HCT116 (cell line): Measurements from ENCODE around the gene CNST. TPM values are rescaled to one million over a fixed set of nuclear protein-coding genes. Genes with fewer than 3 reads are reported as not detected.

ENCODE experiments used
- ATAC-seq: fragments of 200-7000 bp; cut with Tn5 transposase; 2 replicates; pipeline ENCODE4 v1.9.1; 2020; ENCODE audit warnings: mild to moderate bottlenecking, moderate library complexity
- BruUV-seq: library from RNA; stranded (reverse); fragments of 400-500 nt; replicated peaks from 2 replicates; lab custom pipeline; 2021; lab: Mats Ljungman, UMichigan
- CTCF ChIA-PET: fragments of 300-600 bp; sonication (Branson Sonifier 250); formaldehyde crosslinking; loops from one replicate; lab custom pipeline; 2021; ENCODE audit warnings: antibody characterized with exemption; lab: Charles Lee
- POLR2A ChIA-PET: fragments of 300-600, 350-600 bp; sonication (Branson Sonifier 250); formaldehyde crosslinking; loops from one replicate; lab custom pipeline; 2021; ENCODE audit warnings: antibody characterized with exemption; lab: Charles Lee
- RAD21 ChIA-PET, 2 experiments: fragments of 300-600 bp; sonication (Branson Sonifier 250); formaldehyde crosslinking; loops; one replicate each; lab custom pipeline; 2023; ENCODE audit warnings: low total read pairs in 2 of 2; ENCODE audit not compliant: uncharacterized antibody in 2 of 2, unreplicated experiment in 2 of 2, low non-redundant PET in 1 of 2; lab: Charles Lee
- DNase-seq: peaks from one replicate; pipeline ENCODE4 v3.0.0-alpha.2; 2010; ENCODE audit warnings: low read depth, low spot score
- H2AFZ ChIP-seq: fragments of 200-600 bp; shearing (Covaris generic), sonication (generic); 2 replicates; pipeline ENCODE4 v1.6.1; 2017; ENCODE audit warnings: low read depth, mixed run types, mixed read lengths, antibody characterized with exemption, low read length; ENCODE audit not compliant: poor library complexity, severe bottlenecking
- H3K27ac ChIP-seq: 2 replicates; pipeline ENCODE4 v1.5.1; 2012; ENCODE audit warnings: low read depth, low read length
- H3K27me3 ChIP-seq: fragments of 200-600 bp; sonication (generic); 2 replicates; pipeline ENCODE4 v1.6.1; 2016; ENCODE audit warnings: mixed run types, low read length, mixed read lengths; ENCODE audit not compliant: insufficient read depth
- H3K36me3 ChIP-seq, 2 experiments: fragments of 200-500 bp in 1 of 2; fragments of 200-600 bp in 1 of 2; sonication (Bioruptor generic) in 1 of 2; sonication (generic) in 1 of 2; 2 replicates each; pipeline versions ENCODE4 v1.5.1 to v1.6.1; 2014 to 2016; ENCODE audit warnings: low read length in 2 of 2, inconsistent platforms in 1 of 2, mixed read lengths in 1 of 2, mixed run types in 1 of 2; ENCODE audit not compliant: insufficient read depth in 2 of 2, control insufficient read depth in 1 of 2
- H3K4me1 ChIP-seq, 2 experiments: fragments of 200-600 bp in 1 of 2; sonication (generic) in 1 of 2; 2 replicates each; pipeline versions ENCODE4 v1.5.1 to v1.6.1; 2012 to 2017; ENCODE audit warnings: low read length in 2 of 2, inconsistent platforms in 1 of 2, mild to moderate bottlenecking in 1 of 2, mixed read lengths in 1 of 2, mixed run types in 1 of 2, moderate library complexity in 1 of 2; ENCODE audit not compliant: insufficient read depth in 2 of 2, control insufficient read depth in 1 of 2
- H3K4me2 ChIP-seq: fragments of 200-600 bp; sonication (generic); 2 replicates; pipeline ENCODE4 v1.6.1; 2017; ENCODE audit warnings: mixed run types, low read length, mixed read lengths
- H3K4me3 ChIP-seq, 2 experiments: fragments of 200-600 bp in 1 of 2; sonication (generic) in 1 of 2; replicated peaks in 1 of 2; 2 replicates each; pipeline ENCODE4 v1.5.1; 2011 to 2016; ENCODE audit warnings: low read length in 2 of 2, control low read depth in 1 of 2, low read depth in 1 of 2, mild to moderate bottlenecking in 1 of 2, mixed read lengths in 1 of 2, mixed run types in 1 of 2
- H3K79me2 ChIP-seq: fragments of 200-600 bp; sonication (generic); 2 replicates; pipeline ENCODE4 v1.6.1; 2017; ENCODE audit warnings: mild to moderate bottlenecking, mixed run types, low read length, moderate library complexity, mixed read lengths; ENCODE audit not compliant: insufficient read depth
- H3K9ac ChIP-seq: fragments of 200-600 bp; sonication (generic); 2 replicates; pipeline ENCODE4 v1.6.1; 2016; ENCODE audit warnings: low read length, mixed read lengths
- H3K9me2 ChIP-seq: fragments of 200-600 bp; sonication (generic), shearing (Covaris generic); 2 replicates; pipeline ENCODE4 v1.6.1; 2017; ENCODE audit warnings: mixed run types, mild to moderate bottlenecking, moderate library complexity; ENCODE audit not compliant: insufficient read depth
- H3K9me3 ChIP-seq, 2 experiments: fragments of 200-500 bp in 1 of 2; fragments of 200-600 bp in 1 of 2; sonication (Bioruptor generic) in 1 of 2; sonication (generic) in 1 of 2; 2 replicates each; pipeline ENCODE4 v1.6.1; 2014 to 2017; ENCODE audit warnings: low read length in 2 of 2, mixed read lengths in 2 of 2, inconsistent platforms in 1 of 2, low read depth in 1 of 2, mild to moderate bottlenecking in 1 of 2, mixed run types in 1 of 2, moderate library complexity in 1 of 2; ENCODE audit not compliant: control insufficient read depth in 1 of 2, insufficient read depth in 1 of 2
- H4K20me1 ChIP-seq: fragments of 200-600 bp; sonication (generic), shearing (Covaris generic); 2 replicates; pipeline ENCODE4 v1.6.1; 2017; ENCODE audit warnings: mixed run types, mild to moderate bottlenecking, moderate library complexity; ENCODE audit not compliant: insufficient read depth
- ELF1 ChIP-seq: IDR thresholded peaks from 2 replicates; pipeline ENCODE4 v1.6.1; 2012; ENCODE audit warnings: low read depth, borderline replicate concordance
- EZH2 ChIP-seq: fragments of 200-600 bp; sonication (generic); IDR thresholded peaks from 2 replicates; pipeline ENCODE4 v1.6.1; 2017; ENCODE audit warnings: antibody characterized with exemption, mixed run types
- EZH2phosphoT487 ChIP-seq: fragments of 200-600 bp; IDR thresholded peaks from 2 replicates; pipeline ENCODE4 v1.6.1; 2018; ENCODE audit warnings: antibody characterized with exemption, borderline replicate concordance
- FOSL1 ChIP-seq: IDR thresholded peaks from 2 replicates; pipeline ENCODE4 v1.6.1; 2012; ENCODE audit warnings: low read depth
- POLR2A ChIP-seq: IDR thresholded peaks from 2 replicates; pipeline ENCODE4 v1.7.0; 2011; ENCODE audit warnings: borderline replicate concordance; ENCODE audit not compliant: insufficient read depth, insufficient read length; ENCODE audit errors: extremely low read depth
- SP1 ChIP-seq: IDR thresholded peaks from 2 replicates; pipeline ENCODE4 v1.6.1; 2012; ENCODE audit warnings: low read depth
- SRF ChIP-seq: IDR thresholded peaks from 2 replicates; pipeline ENCODE4 v1.6.1; 2012; ENCODE audit warnings: low read depth
- TCF7L2 ChIP-seq: IDR thresholded peaks from 2 replicates; pipeline ENCODE4 v1.7.0; 2011; ENCODE audit warnings: borderline replicate concordance, inconsistent platforms; ENCODE audit not compliant: insufficient read depth, insufficient read length; ENCODE audit errors: extremely low read depth
- ZFX ChIP-seq: fragments of 450-650 bp; IDR thresholded peaks from 2 replicates; pipeline ENCODE4 v1.6.1; 2017
- ZNF274 ChIP-seq: fragments of 200-500 bp; sonication (Bioruptor generic); IDR thresholded peaks from 2 replicates; pipeline ENCODE4 v1.6.1; 2014; ENCODE audit warnings: mild to moderate bottlenecking, low read depth, low read length, inconsistent platforms
- intact Hi-C: fragments of 100-400 bp; cut with micrococcal nuclease; formaldehyde crosslinking; loops from 2 replicates; pipeline ENCODE4 v1.10.0; 2022
- total RNA-seq: library from RNA; stranded (reverse); gene quantifications from one replicate; pipeline ENCODE4 v1.2.1, GENCODE V29; 2021; ENCODE audit not compliant: unreplicated experiment
- TF ChIP-seq, protein P1 (sequence below): IDR thresholded peaks from 2 replicates; pipeline ENCODE4 v1.6.1; 2012
- TF ChIP-seq, protein P2 (sequence below): IDR thresholded peaks from 2 replicates; pipeline ENCODE4 v1.6.1; 2012; ENCODE audit warnings: low read depth
- TF ChIP-seq, protein P3 (sequence below), 3 experiments: fragments of 200-600 bp in 1 of 3; sonication (generic) in 1 of 3; IDR thresholded peaks in 2 of 3; conservative IDR thresholded peaks in 1 of 3; 2 replicates each; pipeline ENCODE4 v1.5.1; 2012 to 2017; ENCODE audit warnings: low read depth in 2 of 3, low read length in 2 of 3, antibody characterized with exemption in 1 of 3, borderline replicate concordance in 1 of 3, control low read depth in 1 of 3, mild to moderate bottlenecking in 1 of 3, mixed read lengths in 1 of 3, mixed run types in 1 of 3, moderate library complexity in 1 of 3; ENCODE audit not compliant: insufficient read depth in 1 of 3
- TF ChIP-seq, protein P4 (sequence below): IDR thresholded peaks from 2 replicates; pipeline ENCODE4 v1.6.1; 2012

The CNST gene
- total RNA-seq, 1 experiment from 2014 or later: 13.5 TPM

DNA sequence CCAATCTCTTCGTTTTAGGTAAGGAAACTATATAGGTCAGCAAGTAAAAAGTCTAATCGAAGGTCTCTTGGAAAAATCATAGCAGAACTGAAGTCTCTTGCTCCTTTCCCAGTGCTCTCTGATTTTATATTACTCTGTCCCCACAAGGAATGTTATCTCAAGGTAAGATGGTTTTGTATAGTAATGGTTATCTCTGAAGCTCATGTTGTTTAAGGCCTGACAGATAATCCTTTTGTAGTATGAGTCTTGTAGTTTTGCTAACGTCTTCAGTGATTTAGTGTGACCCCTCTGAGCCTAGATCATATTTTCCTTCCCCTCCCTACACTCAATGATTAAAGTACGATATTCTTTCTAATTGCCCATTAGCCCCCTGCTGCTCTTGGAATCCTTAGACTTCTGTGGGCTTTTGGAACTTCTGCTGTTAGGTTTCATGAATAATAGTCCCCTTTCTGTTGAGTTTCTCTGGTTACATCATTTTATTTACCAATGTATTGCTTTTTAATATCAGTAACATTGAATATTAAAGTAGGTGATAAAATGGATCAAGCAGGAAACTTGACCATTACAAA lies 52.1 kb downstream of the CNST start:
- no peaks in the 10 kb centered on the region for H3K4me1 ChIP-seq
- ATAC-seq (no peak), DNase-seq (no peak)
- no peaks in the 10 kb centered on the region for H3K9me3 ChIP-seq
- H3K4me3 ChIP-seq: no peak overlapping the region
- no peaks in the 10 kb centered on the region; the same call in 1 of the 2 replicates for H4K20me1 ChIP-seq
- H3K9ac ChIP-seq: no peak overlapping the region
- H3K36me3 ChIP-seq: no peaks in the 10 kb centered on the region
- no peak overlapping the region for H3K4me2 ChIP-seq
- H3K27me3 ChIP-seq: no peaks in the 10 kb centered on the region
- ChIA-PET POLR2A (no interaction called here), RAD21 (no interaction called here), CTCF (no interaction called here)
- TF ChIP-seq SP1: no peak
- no peak for TF ChIP-seq EZH2phosphoT487
- H3K27ac ChIP-seq: no peak overlapping the region
- no TSS peak for BruUV-seq
- 0 out of 2 replicates have a peak, but pooled peaks cover 3% of the 10 kb centered on the region for H3K79me2 ChIP-seq
- no peaks in the 10 kb centered on the region for H3K9me2 ChIP-seq
- no peak overlapping the region for H2AFZ ChIP-seq
- intact Hi-C loops: no loop called here

DNA sequence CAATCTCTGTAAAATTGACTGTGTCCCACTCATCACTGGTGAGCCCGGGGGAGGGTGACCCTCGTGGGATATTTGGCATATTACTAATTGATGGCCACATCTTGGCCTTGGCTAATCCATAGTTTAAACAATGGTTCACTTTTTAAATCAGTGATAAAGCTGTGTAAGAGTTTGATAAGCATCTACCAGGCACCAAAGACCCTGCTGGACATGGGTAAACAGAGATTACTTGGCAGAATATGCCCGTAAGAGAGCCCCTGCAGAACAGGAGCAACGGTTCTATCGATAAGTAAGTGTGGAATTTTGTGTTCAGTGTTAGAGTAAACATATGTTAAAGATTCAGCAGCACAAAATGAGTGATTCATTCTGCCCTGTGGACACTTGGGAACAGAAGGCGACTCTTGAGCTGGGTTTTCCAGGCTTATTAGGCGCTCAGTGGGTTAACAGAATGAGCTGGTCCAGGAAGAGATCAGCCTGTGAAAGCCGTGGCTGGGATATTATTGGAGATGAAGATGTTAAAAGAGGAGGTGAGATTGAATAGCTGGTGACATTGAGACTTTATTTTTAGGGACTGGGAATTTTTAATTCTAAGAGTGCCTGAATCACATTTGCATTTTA lies 55.9 kb downstream of the CNST start:
- RAD21 ChIA-PET: no interaction called here
- Histone ChIP-seq H3K4me3 (no peak overlapping the region), H3K4me1 (no peaks in the 10 kb centered on the region), H3K9me2 (no peaks in the 10 kb centered on the region), H4K20me1 (no peaks in the 10 kb centered on the region), H3K79me2 (no peaks in the 10 kb centered on the region), H3K9me3 (no peaks in the 10 kb centered on the region), H3K27ac (no peak overlapping the region), H3K9ac (no peak overlapping the region), H3K27me3 (no peaks in the 10 kb centered on the region), H3K36me3 (no peaks in the 10 kb centered on the region), H3K4me2 (no peak overlapping the region), H2AFZ (no peak overlapping the region)
- TSS peak; percentile 33 for BruUV-seq
- CTCF ChIA-PET: no interaction called here
- intact Hi-C loops: no loop called here
- ATAC-seq (no peak), DNase-seq (no peak)
- POLR2A ChIA-PET: no interaction called here
- TF ChIP-seq SRF: no peak
- TF ChIP-seq POLR2A: no peak
- TF ChIP-seq ZNF274: no peak
- no peak for TF ChIP-seq EZH2
- TF ChIP-seq SP1: no peak
- TF ChIP-seq, protein P1, sequence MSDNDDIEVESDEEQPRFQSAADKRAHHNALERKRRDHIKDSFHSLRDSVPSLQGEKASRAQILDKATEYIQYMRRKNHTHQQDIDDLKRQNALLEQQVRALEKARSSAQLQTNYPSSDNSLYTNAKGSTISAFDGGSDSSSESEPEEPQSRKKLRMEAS: no peak
- TF ChIP-seq ZFX: no peak
- TF ChIP-seq TCF7L2: no peak
- TF ChIP-seq, protein P2, sequence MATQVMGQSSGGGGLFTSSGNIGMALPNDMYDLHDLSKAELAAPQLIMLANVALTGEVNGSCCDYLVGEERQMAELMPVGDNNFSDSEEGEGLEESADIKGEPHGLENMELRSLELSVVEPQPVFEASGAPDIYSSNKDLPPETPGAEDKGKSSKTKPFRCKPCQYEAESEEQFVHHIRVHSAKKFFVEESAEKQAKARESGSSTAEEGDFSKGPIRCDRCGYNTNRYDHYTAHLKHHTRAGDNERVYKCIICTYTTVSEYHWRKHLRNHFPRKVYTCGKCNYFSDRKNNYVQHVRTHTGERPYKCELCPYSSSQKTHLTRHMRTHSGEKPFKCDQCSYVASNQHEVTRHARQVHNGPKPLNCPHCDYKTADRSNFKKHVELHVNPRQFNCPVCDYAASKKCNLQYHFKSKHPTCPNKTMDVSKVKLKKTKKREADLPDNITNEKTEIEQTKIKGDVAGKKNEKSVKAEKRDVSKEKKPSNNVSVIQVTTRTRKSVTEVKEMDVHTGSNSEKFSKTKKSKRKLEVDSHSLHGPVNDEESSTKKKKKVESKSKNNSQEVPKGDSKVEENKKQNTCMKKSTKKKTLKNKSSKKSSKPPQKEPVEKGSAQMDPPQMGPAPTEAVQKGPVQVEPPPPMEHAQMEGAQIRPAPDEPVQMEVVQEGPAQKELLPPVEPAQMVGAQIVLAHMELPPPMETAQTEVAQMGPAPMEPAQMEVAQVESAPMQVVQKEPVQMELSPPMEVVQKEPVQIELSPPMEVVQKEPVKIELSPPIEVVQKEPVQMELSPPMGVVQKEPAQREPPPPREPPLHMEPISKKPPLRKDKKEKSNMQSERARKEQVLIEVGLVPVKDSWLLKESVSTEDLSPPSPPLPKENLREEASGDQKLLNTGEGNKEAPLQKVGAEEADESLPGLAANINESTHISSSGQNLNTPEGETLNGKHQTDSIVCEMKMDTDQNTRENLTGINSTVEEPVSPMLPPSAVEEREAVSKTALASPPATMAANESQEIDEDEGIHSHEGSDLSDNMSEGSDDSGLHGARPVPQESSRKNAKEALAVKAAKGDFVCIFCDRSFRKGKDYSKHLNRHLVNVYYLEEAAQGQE: no peak
- TF ChIP-seq EZH2phosphoT487: no peak
- TF ChIP-seq FOSL1: no peak
- TF ChIP-seq, protein P3, sequence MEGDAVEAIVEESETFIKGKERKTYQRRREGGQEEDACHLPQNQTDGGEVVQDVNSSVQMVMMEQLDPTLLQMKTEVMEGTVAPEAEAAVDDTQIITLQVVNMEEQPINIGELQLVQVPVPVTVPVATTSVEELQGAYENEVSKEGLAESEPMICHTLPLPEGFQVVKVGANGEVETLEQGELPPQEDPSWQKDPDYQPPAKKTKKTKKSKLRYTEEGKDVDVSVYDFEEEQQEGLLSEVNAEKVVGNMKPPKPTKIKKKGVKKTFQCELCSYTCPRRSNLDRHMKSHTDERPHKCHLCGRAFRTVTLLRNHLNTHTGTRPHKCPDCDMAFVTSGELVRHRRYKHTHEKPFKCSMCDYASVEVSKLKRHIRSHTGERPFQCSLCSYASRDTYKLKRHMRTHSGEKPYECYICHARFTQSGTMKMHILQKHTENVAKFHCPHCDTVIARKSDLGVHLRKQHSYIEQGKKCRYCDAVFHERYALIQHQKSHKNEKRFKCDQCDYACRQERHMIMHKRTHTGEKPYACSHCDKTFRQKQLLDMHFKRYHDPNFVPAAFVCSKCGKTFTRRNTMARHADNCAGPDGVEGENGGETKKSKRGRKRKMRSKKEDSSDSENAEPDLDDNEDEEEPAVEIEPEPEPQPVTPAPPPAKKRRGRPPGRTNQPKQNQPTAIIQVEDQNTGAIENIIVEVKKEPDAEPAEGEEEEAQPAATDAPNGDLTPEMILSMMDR (IDR thresholded peaks at IDR 0.05 in 2 of 3, conservative IDR thresholded peaks at IDR 0.05 in 1 of 3; ENCODE audit: borderline replicate concordance in 1 of 3, insufficient read depth in 1 of 3, low read depth in 2 of 3, low read length in 2 of 3): no peak
- no peak for TF ChIP-seq ELF1
- TF ChIP-seq, protein P4, sequence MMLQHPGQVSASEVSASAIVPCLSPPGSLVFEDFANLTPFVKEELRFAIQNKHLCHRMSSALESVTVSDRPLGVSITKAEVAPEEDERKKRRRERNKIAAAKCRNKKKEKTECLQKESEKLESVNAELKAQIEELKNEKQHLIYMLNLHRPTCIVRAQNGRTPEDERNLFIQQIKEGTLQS: no peak
